Activated CD8-positive, alpha-beta T cell treated with anti-CD3 and anti-CD28 coated beads, Interleukin-2, amount 10 ng/mL, durations not matched to agents 7 days and 5 days (primary cell): Measurements from ENCODE around the gene HHAT. TPM values are rescaled to one million over a fixed set of nuclear protein-coding genes. Genes with fewer than 3 reads are reported as not detected.
"Not testable (repeated sequence)": the region's sequence is repeated elsewhere in the genome, so short reads cannot be mapped to it uniquely, and the experiment has no call there.

Source experiments
- ATAC-seq: fragments of 150-1000 bp; cut with Tn5 transposase; one replicate; pipeline ENCODE4 v1.10.0; 2021; ENCODE audit warnings: moderate library complexity
- CTCF ChIA-PET: fragments of 350-600 bp; sonication (Branson Sonifier 250); formaldehyde crosslinking; loops from one replicate; lab custom pipeline; 2021; ENCODE audit warnings: antibody characterized with exemption; lab: Charles Lee
- POLR2A ChIA-PET: fragments of 350-600 bp; sonication (Branson Sonifier 250); formaldehyde crosslinking; loops from one replicate; lab custom pipeline; 2021; ENCODE audit warnings: antibody characterized with exemption; lab: Charles Lee
- DNase-seq: peaks from one replicate; pipeline ENCODE4 v3.0.0-alpha.2; 2020
- H3K27ac Mint-ChIP-seq: one replicate; pipeline ENCODE4 v1.8.0; 2021; ENCODE audit warnings: mild to moderate bottlenecking, mixed read lengths
- H3K27me3 Mint-ChIP-seq: one replicate; pipeline ENCODE4 v1.8.0; 2021; ENCODE audit warnings: low read depth, mixed read lengths
- H3K36me3 Mint-ChIP-seq: one replicate; pipeline ENCODE4 v1.8.0; 2021; ENCODE audit warnings: low read depth, mixed read lengths
- H3K4me1 Mint-ChIP-seq: one replicate; pipeline ENCODE4 v1.8.0; 2021; ENCODE audit warnings: low read depth, mixed read lengths
- H3K4me3 Mint-ChIP-seq: one replicate; pipeline ENCODE4 v1.8.0; 2021; ENCODE audit warnings: mild to moderate bottlenecking, mixed read lengths
- H3K9me3 Mint-ChIP-seq: one replicate; pipeline ENCODE4 v1.8.0; 2022; ENCODE audit warnings: mixed read lengths; ENCODE audit not compliant: insufficient read depth
- total RNA-seq, 2 experiments: library from RNA; stranded (reverse); gene quantifications; one replicate each; pipeline ENCODE4 v1.2.3, GENCODE V29; 2021

The HHAT gene
- total RNA-seq, 2 experiments from 2014 or later: 0.71 to 0.94 TPM

GRCh38 chr1:210416681-210417080 is 88.0 kb downstream of the HHAT start:
- Mint-ChIP-seq H3K4me1 (no peaks in the 10 kb centered on the region), H3K27me3 (no peaks in the 10 kb centered on the region), H3K36me3 (no peaks in the 10 kb centered on the region), H3K4me3 (no peak overlapping the region), H3K9me3 (no peaks in the 10 kb centered on the region), H3K27ac (no peak overlapping the region)
- POLR2A ChIA-PET: no interaction called here
- ATAC-seq: no peak
- no peak for DNase-seq
- CTCF ChIA-PET: interaction anchor here (1.1 to 1.9 kb wide), 4 partner anchors 10 to 719 kb away, joined by 3 to 6 read pairs (median 4); no protein-coding TSS in a partner anchor

- H3K36me3 Mint-ChIP-seq: no peaks in the 10 kb centered on the region
- H3K9me3 Mint-ChIP-seq: no peaks in the 10 kb centered on the region
- CTCF ChIA-PET: interaction anchor here (1.0 to 2.1 kb wide), 2 partner anchors 11 to 716 kb away, joined by 3 to 7 read pairs; partner anchors contain the start of gene KCNH1
- H3K27ac Mint-ChIP-seq: no peak overlapping the region
- POLR2A ChIA-PET: no interaction called here
- H3K27me3 Mint-ChIP-seq: peaks cover under 1% of the 10 kb centered on the region
- no peak overlapping the region for H3K4me3 Mint-ChIP-seq
- DNase-seq: no peak
- ATAC-seq: no peak
- H3K4me1 Mint-ChIP-seq: no peaks in the 10 kb centered on the region
Observed at GRCh38 chr1:210417881-210418280, 89.2 kb downstream of the HHAT start.

DNA sequence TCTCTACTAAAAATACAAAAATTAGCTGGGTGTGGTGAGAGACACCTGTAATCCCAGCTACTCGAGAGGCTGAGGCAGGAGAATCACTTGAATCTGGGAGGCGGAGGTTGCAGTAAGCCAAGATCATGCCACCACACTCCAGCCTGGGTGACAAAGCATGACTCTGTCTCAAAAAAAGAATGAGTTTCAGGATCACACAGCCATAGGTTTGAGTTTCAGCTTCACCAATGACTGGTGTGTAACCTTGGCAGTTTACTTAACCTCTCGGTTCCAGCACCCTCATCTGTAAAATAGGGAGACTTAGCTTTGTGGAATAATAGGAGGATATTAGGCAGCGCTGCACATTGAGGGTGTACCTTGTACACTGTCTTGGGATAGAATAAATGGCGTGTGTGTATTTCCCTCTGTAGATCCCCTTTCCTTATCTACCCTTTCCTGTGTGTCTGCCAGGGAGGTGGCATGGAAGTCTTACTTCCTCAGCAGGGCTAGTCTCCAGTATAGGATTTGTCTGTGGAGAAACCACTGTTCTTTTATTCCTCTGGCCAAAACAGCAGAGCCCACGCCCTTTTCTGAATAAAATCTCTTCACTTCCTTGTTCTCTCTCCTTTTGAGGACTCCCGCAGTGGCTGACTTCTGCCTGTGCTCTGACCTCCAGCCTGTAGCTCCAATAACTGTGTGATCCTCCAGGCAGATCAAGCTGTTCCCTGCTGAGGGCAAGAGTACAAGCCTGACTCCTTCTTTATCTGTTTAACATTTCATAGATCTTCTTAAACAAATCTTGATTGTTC is 90.4 kb downstream of the HHAT start:
- no peaks in the 10 kb centered on the region for H3K4me1 Mint-ChIP-seq
- ATAC-seq (no peak), DNase-seq (no peak)
- H3K4me3 Mint-ChIP-seq: no peak overlapping the region
- peaks cover 4% of the 10 kb centered on the region for H3K27me3 Mint-ChIP-seq
- no peak overlapping the region for H3K27ac Mint-ChIP-seq
- no peaks in the 10 kb centered on the region for H3K9me3 Mint-ChIP-seq
- no peaks in the 10 kb centered on the region for H3K36me3 Mint-ChIP-seq
- CTCF ChIA-PET: interaction anchor here (1.0 to 2.1 kb wide), 3 partner anchors 9 to 715 kb away, joined by 3 to 7 read pairs (median 3); partner anchors contain the start of gene KCNH1
- POLR2A ChIA-PET: no interaction called here

DNA sequence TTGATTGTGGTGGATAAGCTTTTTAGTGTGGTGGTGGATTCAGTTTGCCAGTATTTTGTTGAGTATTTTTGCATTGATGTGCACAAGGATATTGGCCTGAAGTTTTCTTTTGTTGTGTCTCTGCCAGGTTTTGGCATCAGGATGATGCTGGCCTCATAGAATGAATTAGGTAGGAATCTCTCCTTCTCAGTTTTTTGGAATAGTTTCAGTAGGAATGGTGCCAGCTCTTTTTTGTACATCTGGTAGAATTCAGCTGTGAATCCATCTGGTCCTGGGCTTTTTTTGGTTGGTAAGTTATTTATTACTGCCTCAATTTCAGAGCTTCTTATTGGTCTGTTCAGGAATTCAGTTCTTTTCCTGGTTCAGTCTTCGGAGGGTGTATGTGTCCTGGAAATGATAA is 98.0 kb downstream of the HHAT start:
- H3K9me3 Mint-ChIP-seq, POLR2A ChIA-PET, H3K27ac Mint-ChIP-seq, H3K4me1 Mint-ChIP-seq, H3K36me3 Mint-ChIP-seq, DNase-seq, H3K4me3 Mint-ChIP-seq, CTCF ChIA-PET, ATAC-seq: not testable (repeated sequence)
- H3K27me3 Mint-ChIP-seq: peaks cover 16% of the 10 kb centered on the region

DNA sequence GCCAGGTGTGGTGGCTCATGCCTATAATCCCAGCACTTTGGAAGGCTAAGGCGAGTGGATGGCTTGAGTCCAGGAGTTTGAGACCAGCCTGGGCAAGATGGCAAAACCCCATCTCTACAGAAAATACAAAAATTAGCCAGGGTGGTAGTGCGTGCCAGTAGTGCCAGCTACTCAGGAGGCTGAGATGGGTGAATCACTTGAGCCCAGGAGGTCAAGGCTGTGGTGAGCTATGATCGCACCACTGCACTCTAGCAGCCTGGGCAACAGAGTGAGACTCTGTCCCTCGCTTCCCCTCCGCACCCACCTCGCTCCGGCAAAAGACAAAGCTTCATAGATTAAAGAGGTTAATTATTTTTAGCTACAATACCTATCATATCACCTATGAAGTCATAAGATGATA is 100.0 kb downstream of the HHAT start:
- Mint-ChIP-seq H3K9me3 (no peaks in the 10 kb centered on the region), H3K4me3 (no peak overlapping the region), H3K4me1 (no peaks in the 10 kb centered on the region), H3K27me3 (peaks cover 12% of the 10 kb centered on the region), H3K36me3 (no peaks in the 10 kb centered on the region), H3K27ac (no peak overlapping the region)
- DNase-seq (no peak), ATAC-seq (no peak)
- POLR2A ChIA-PET: no interaction called here
- CTCF ChIA-PET: interaction anchor here (0.6 to 0.8 kb wide), 2 partner anchors 9 to 22 kb away, joined by 3 read pairs; no protein-coding TSS in a partner anchor

DNA sequence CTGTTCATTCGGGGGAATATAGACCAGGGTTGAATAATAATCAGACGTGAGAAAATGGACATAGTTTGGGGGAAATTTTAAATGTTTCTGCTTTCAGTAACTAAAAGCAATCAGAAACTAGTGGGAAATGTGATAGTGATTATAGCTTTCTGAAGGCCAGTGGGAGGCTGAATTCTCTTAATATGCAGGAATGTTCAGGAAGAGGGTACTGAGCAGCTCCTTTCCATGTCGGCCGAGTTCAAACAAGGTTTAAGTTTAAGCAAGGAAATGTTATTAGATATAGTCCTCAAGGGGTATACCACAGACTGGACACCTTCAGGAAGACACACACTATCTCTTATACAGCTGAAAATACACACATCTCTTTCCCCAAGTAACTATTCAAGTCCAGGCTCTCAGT is 105.5 kb downstream of the HHAT start:
- no peaks in the 10 kb centered on the region for H3K27me3 Mint-ChIP-seq
- no peaks in the 10 kb centered on the region for H3K9me3 Mint-ChIP-seq
- no peak overlapping the region for H3K27ac Mint-ChIP-seq
- ChIA-PET POLR2A (no interaction called here), CTCF (no interaction called here)
- ATAC-seq (no peak), DNase-seq (no peak)
- no peaks in the 10 kb centered on the region for H3K4me1 Mint-ChIP-seq
- H3K36me3 Mint-ChIP-seq: no peaks in the 10 kb centered on the region
- H3K4me3 Mint-ChIP-seq: no peak overlapping the region

GRCh38 chr1:210437111-210437510 is 108.4 kb downstream of the HHAT start:
- H3K4me3 Mint-ChIP-seq: no peak overlapping the region

DNA sequence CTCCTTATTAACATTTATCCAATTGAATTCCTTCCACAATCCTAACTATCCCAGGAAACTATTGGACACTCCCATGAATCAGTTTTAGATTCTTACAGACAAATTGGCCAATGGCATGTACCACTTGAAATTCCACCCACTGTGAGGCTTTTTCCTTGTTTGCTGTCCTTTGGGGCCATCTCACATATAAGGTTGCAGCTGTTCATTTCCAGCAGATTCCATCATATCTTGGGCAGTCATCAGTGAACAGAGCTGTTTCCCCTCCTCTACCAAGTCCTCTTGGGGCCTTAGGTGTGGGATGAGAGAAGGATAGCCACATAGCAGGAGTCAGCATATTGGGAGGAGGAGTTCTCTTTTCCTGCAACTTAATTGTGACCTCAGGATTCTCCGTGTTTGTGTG is 109.1 kb downstream of the HHAT start:
- H3K36me3 Mint-ChIP-seq: no peaks in the 10 kb centered on the region
- ATAC-seq (no peak), DNase-seq (no peak)
- POLR2A ChIA-PET: interaction anchor here (0.6 kb wide), 1 partner anchor 152 kb away, joined by 6 read pairs; no protein-coding TSS in a partner anchor
- H3K9me3 Mint-ChIP-seq: no peaks in the 10 kb centered on the region
- CTCF ChIA-PET: no interaction called here
- no peaks in the 10 kb centered on the region for H3K27me3 Mint-ChIP-seq
- no peak overlapping the region for H3K4me3 Mint-ChIP-seq
- no peaks in the 10 kb centered on the region for H3K4me1 Mint-ChIP-seq
- no peak overlapping the region for H3K27ac Mint-ChIP-seq

More at GRCh38 chr1:210437111-210437510, 108.4 kb downstream of the HHAT start:
- DNase-seq (no peak), ATAC-seq (no peak)
- Mint-ChIP-seq H3K36me3 (no peaks in the 10 kb centered on the region), H3K4me1 (no peaks in the 10 kb centered on the region), H3K9me3 (no peaks in the 10 kb centered on the region), H3K27me3 (no peaks in the 10 kb centered on the region), H3K27ac (no peak overlapping the region)
- ChIA-PET POLR2A (no interaction called here), CTCF (no interaction called here)

DNA sequence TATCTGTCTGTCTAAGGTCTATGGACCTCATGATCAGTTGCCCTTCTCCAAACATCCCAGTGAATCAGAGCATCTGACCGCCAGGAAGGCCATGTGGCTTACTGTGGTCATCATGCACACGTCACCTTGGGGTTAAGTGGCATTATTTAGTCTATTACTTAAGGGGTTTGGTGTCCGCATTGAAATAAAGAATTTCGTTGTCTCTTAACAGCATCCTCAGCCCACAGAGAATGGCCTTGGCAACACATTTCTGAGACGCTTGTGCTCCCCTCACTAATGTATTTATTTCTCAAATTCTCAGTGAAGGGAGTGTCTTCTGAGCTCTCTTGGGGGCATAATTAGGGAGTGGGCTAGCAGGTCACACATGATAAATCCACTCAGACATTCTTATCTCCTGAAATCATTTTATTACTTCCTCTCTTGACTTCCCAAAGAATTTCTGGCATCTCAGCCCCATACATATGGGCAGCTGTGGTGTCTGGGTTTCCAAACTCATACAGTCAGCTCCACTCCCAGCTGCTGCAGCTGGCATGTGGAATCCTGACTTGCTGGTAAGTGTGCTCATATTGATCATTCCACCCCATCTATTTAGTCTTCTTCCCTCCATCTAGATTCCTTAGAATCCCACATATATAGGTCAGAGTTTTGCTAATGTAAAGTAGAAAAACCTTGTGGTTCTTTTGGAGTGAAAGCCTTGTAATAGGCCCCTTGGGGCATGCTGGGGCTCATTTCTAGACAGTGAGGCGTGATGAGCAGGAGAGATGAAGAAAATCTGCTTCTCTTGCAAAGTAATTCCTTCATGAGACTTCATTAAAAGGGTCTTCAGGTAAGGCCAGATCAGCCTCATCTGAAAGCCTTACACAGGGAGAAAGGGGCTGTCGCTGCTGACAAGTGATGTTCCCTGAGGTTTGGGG is 110.5 kb downstream of the HHAT start:
- Mint-ChIP-seq H3K9me3 (no peaks in the 10 kb centered on the region), H3K4me1 (no peaks in the 10 kb centered on the region), H3K4me3 (no peak overlapping the region), H3K27me3 (no peaks in the 10 kb centered on the region), H3K27ac (no peak overlapping the region), H3K36me3 (no peaks in the 10 kb centered on the region)
- DNase-seq (no peak), ATAC-seq (no peak)
- ChIA-PET POLR2A (no interaction called here), CTCF (interaction anchor here (0.9 kb wide), 1 partner anchor 9 kb away, joined by 3 read pairs; no protein-coding TSS in a partner anchor)

DNA sequence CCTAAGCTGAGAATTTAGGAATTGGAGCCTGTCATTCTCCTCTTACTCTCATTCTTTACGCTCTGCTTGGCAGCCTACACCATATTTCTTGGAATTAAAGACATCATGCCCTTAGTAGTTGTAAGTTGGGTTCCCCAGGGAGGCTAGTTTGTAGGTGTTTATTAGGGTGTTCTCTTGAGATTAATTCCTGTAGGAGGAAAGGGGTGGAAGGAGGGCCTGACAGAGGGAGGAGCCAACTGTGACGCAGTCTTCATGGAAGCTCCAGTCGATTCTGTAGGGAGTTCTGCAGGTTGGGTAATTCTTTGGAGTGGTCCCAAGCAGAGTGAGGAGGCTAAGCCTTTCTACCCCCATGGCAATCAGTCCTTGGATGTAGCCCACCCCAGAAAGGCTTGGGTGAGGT is 111.4 kb downstream of the HHAT start:
- H3K27me3 Mint-ChIP-seq: no peaks in the 10 kb centered on the region
- H3K4me3 Mint-ChIP-seq: no peak overlapping the region
- ChIA-PET POLR2A (no interaction called here), CTCF (interaction anchor here (0.9 to 1.4 kb wide), 3 partner anchors 8 to 694 kb away, joined by 3 to 5 read pairs (median 3); partner anchors contain the start of gene KCNH1)
- DNase-seq: no peak
- ATAC-seq: no peak
- no peaks in the 10 kb centered on the region for H3K36me3 Mint-ChIP-seq
- no peak overlapping the region for H3K27ac Mint-ChIP-seq
- no peaks in the 10 kb centered on the region for H3K4me1 Mint-ChIP-seq
- no peaks in the 10 kb centered on the region for H3K9me3 Mint-ChIP-seq

- ATAC-seq: no peak
- H3K4me3 Mint-ChIP-seq: no peak overlapping the region
Observed at GRCh38 chr1:210441028-210441427, 112.3 kb downstream of the HHAT start.

More at GRCh38 chr1:210441028-210441427, 112.3 kb downstream of the HHAT start:
- H3K36me3 Mint-ChIP-seq: no peaks in the 10 kb centered on the region
- no peaks in the 10 kb centered on the region for H3K9me3 Mint-ChIP-seq
- H3K27ac Mint-ChIP-seq: no peak overlapping the region
- no peak for DNase-seq
- H3K27me3 Mint-ChIP-seq: no peaks in the 10 kb centered on the region
- POLR2A ChIA-PET: no interaction called here
- H3K4me1 Mint-ChIP-seq: peaks cover 6% of the 10 kb centered on the region
- CTCF ChIA-PET: interaction anchor here (1.2 to 1.4 kb wide), 2 partner anchors 108 to 693 kb away, joined by 3 to 5 read pairs; partner anchors contain the start of gene KCNH1
